ENCODE results near the gene FAM177A1.

DNA sequence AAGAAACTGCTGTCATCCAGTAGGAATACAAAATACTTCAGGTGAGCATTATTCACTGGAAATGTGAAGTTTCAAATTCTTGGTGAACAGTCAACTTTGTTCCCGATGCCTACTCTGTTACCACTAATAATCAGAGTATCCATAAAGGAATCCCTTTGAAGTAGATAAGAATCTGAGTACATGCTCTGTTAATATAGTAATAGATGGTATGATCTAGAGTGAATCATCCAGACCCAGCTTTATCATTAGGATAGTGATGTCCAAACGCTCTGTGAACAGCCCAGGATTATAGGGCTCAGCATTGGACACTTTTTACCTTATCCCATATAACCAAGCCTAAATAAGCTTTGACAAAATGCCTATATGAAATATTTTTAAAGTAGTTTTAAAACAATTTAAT is 42.4 kb downstream of the FAM177A1 start:
- no peak for TF ChIP-seq CTCF (IDR thresholded peaks at IDR 0.05; ENCODE audit: insufficient read depth, low read depth, low read length)
- no peak for TF ChIP-seq EZH2 (IDR thresholded peaks at IDR 0.05; ENCODE audit: insufficient read depth, low read length)

All from astrocyte (in vitro differentiated cells and primary cell).